ENCODE measurements around the gene LAGE3.

LAGE3 gene

GRCh38 chrX:154485150-154486051 is 6.3 kb upstream of the LAGE3 start:
- H3K27ac ChIP-seq, result peak overlapping the region; percentile 84
- ChIA-PET CTCF (no interaction called here), POLR2A (ENCODE audit: low non-redundant PET) (interaction anchor here (0.6 kb wide), 2 partner anchors 31 to 50 kb away, joined by 3 to 5 read pairs; partner anchors contain the start of gene FAM3A)
- no peak for TF ChIP-seq CTCF (conservative IDR thresholded peaks at IDR 0.05; ENCODE audit: low read depth)
- DNase-seq (ENCODE audit: low spot score), result no peak

GRCh38 chrX:154484255-154485149 is 5.4 kb upstream of the LAGE3 start:
- peak overlapping the region; percentile 84 for H3K27ac ChIP-seq
- TF ChIP-seq CTCF (conservative IDR thresholded peaks at IDR 0.05; ENCODE audit: low read depth), result no peak
- POLR2A ChIA-PET (ENCODE audit: low non-redundant PET), result interaction anchor here (0.6 kb wide), 1 partner anchor 32 kb away, joined by 3 read pairs; the partner anchor contains the start of gene FAM3A
- CTCF ChIA-PET, result no interaction called here
- no peak for DNase-seq (ENCODE audit: low spot score)

GRCh38 chrX:154483325-154483724 is 4.2 kb upstream of the LAGE3 start:
- POLR2A ChIA-PET (ENCODE audit: low non-redundant PET), result no interaction called here
- DNase-seq (ENCODE audit: low spot score), result no peak
- CTCF ChIA-PET, result no interaction called here
- no peak for TF ChIP-seq CTCF (conservative IDR thresholded peaks at IDR 0.05; ENCODE audit: low read depth)
- no peak overlapping the region; the same call in 1 of the 2 replicates for H3K27ac ChIP-seq

GRCh38 chrX:154482786-154483185 is 3.7 kb upstream of the LAGE3 start:
- no peak for DNase-seq (ENCODE audit: low spot score)
- H3K27ac ChIP-seq, result peak overlapping the region; percentile 35
- no peak for TF ChIP-seq CTCF (conservative IDR thresholded peaks at IDR 0.05; ENCODE audit: low read depth)
- CTCF ChIA-PET, result no interaction called here
- POLR2A ChIA-PET (ENCODE audit: low non-redundant PET), result no interaction called here

- ChIA-PET CTCF (interaction anchor here (0.6 kb wide), 1 partner anchor 483 kb away, joined by 3 read pairs; no protein-coding TSS in a partner anchor), POLR2A (ENCODE audit: low non-redundant PET) (no interaction called here)
- no peak for DNase-seq (ENCODE audit: low spot score)
- peak overlapping the region; percentile 35 for H3K27ac ChIP-seq
- TF ChIP-seq CTCF (conservative IDR thresholded peaks at IDR 0.05; ENCODE audit: low read depth), result no peak
Observed at GRCh38 chrX:154481911-154482601, 3.0 kb upstream of the LAGE3 start.

- ChIA-PET CTCF (interaction anchor here (0.6 kb wide), 2 partner anchors 9 to 482 kb away, joined by 3 read pairs; no protein-coding TSS in a partner anchor), POLR2A (ENCODE audit: low non-redundant PET) (no interaction called here)
- H3K27ac ChIP-seq, result no peak overlapping the region
- DNase-seq (ENCODE audit: low spot score), result no peak
- no peak for TF ChIP-seq CTCF (conservative IDR thresholded peaks at IDR 0.05; ENCODE audit: low read depth)
Observed at GRCh38 chrX:154481195-154481594, 2.1 kb upstream of the LAGE3 start.
